Measurements from ENCODE around the gene ZNF239.
"Not testable (repeated sequence)": the region's sequence is repeated elsewhere in the genome, so short reads cannot be mapped to it uniquely, and the experiment has no call there.

ZNF239 gene

GRCh38 chr10:43605850-43606322 lies 31.5 kb upstream of the ZNF239 start:
- Histone ChIP-seq H3K79me2 (ENCODE audit: insufficient read depth, low read depth) (no peaks in the 10 kb centered on the region), H3K27ac (no peak overlapping the region), H2AFZ (ENCODE audit: low read depth) (peak overlapping the region; percentile 83), H4K20me1 (ENCODE audit: insufficient read depth) (no peaks in the 10 kb centered on the region), H3K4me1 (ENCODE audit: low read depth, poor library complexity, severe bottlenecking) (peaks cover 6% of the 10 kb centered on the region), H3K9ac (no peak overlapping the region; the same call in 1 of the 2 replicates), H3K4me2 (peak overlapping the region; percentile 97), H3K4me3 (IDR thresholded peaks at IDR 0.05; ENCODE audit: insufficient read depth, low read depth, low read length) (no peak overlapping the region), H3K27me3 (ENCODE audit: insufficient read depth, low read depth) (no peaks in the 10 kb centered on the region), H3K36me3 (ENCODE audit: insufficient read depth) (no peaks in the 10 kb centered on the region)
- TF ChIP-seq CTCF (conservative IDR thresholded peaks at IDR 0.05; ENCODE audit: low read depth, low read length): no peak

DNA sequence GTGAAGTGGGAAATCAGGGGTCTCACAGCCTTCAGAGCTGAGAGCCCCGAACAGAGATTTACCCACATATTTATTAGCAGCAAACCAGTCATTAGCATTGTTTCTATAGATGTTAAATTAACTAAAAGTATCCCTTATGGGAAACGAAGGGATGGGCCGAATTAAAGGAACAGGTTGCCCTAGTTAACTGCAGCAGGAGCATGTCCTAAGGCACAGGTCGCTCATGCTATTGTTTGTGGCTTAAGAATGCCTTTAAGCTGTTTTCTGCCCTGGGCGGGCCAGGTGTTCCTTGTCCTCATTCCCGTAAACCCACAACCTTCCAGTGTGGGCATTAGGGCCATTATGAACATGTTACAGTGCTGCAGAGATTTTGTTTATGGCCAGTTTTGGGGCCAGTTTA lies 27.2 kb upstream of the ZNF239 start:
- not testable (repeated sequence) for H4K20me1 ChIP-seq (ENCODE audit: insufficient read depth); H3K27ac ChIP-seq

DNA sequence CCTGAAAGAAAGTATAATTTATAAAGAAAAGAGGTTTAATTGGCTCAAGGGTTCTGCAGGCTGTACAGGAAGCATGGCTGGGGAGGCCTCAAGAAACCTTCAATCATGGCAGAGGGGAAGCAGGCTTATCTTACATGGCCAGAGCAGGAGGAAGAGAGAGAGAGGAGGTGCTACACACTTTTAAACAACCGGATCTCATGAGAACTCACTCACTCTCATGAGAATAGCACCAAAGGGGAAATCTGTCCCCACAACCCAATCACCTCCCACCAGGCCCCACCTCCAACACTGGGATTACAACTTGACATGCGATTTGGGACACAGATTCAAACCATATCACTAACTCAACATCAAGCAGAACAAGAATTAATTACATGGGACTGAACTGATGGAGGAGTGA lies 24.9 kb upstream of the ZNF239 start:
- H3K79me2 ChIP-seq (ENCODE audit: insufficient read depth, low read depth): no peaks in the 10 kb centered on the region
- H4K20me1 ChIP-seq (ENCODE audit: insufficient read depth): no peaks in the 10 kb centered on the region
- H3K4me3 ChIP-seq (IDR thresholded peaks at IDR 0.05; ENCODE audit: insufficient read depth, low read depth, low read length): no peak overlapping the region
- no peaks in the 10 kb centered on the region for H3K36me3 ChIP-seq (ENCODE audit: insufficient read depth)
- no peak overlapping the region for H3K9ac ChIP-seq
- H3K4me2 ChIP-seq: no peak overlapping the region
- TF ChIP-seq CTCF (conservative IDR thresholded peaks at IDR 0.05; ENCODE audit: low read depth, low read length): no peak
- no peak overlapping the region for H2AFZ ChIP-seq (ENCODE audit: low read depth)
- peaks cover 9% of the 10 kb centered on the region for H3K4me1 ChIP-seq (ENCODE audit: low read depth, poor library complexity, severe bottlenecking)
- no peak overlapping the region for H3K27ac ChIP-seq
- H3K27me3 ChIP-seq (ENCODE audit: insufficient read depth, low read depth): no peaks in the 10 kb centered on the region

More for the DNA sequence above, 27.2 kb upstream of the ZNF239 start:
- not testable (repeated sequence) for H3K79me2 ChIP-seq (ENCODE audit: insufficient read depth, low read depth); H3K4me2 ChIP-seq; H3K4me1 ChIP-seq (ENCODE audit: low read depth, poor library complexity, severe bottlenecking); H3K36me3 ChIP-seq (ENCODE audit: insufficient read depth); H3K4me3 ChIP-seq (IDR thresholded peaks at IDR 0.05; ENCODE audit: insufficient read depth, low read depth, low read length); H3K9ac ChIP-seq; H2AFZ ChIP-seq (ENCODE audit: low read depth); H3K27me3 ChIP-seq (ENCODE audit: insufficient read depth, low read depth)

- Histone ChIP-seq H3K36me3 (ENCODE audit: insufficient read depth) (no peaks in the 10 kb centered on the region), H3K27ac (no peak overlapping the region), H3K79me2 (ENCODE audit: insufficient read depth, low read depth) (no peaks in the 10 kb centered on the region), H2AFZ (ENCODE audit: low read depth) (no peak overlapping the region), H3K4me1 (ENCODE audit: low read depth, poor library complexity, severe bottlenecking) (peaks cover 9% of the 10 kb centered on the region), H3K9ac (no peak overlapping the region), H3K4me3 (IDR thresholded peaks at IDR 0.05; ENCODE audit: insufficient read depth, low read depth, low read length) (no peak overlapping the region), H3K27me3 (ENCODE audit: insufficient read depth, low read depth) (no peaks in the 10 kb centered on the region), H4K20me1 (ENCODE audit: insufficient read depth) (no peaks in the 10 kb centered on the region), H3K4me2 (no peak overlapping the region)
- TF ChIP-seq CTCF (conservative IDR thresholded peaks at IDR 0.05; ENCODE audit: low read depth, low read length): no peak
Observed at GRCh38 chr10:43598446-43598845, 24.0 kb upstream of the ZNF239 start.

- peaks cover 9% of the 10 kb centered on the region for H3K4me1 ChIP-seq (ENCODE audit: low read depth, poor library complexity, severe bottlenecking)
- H3K27ac ChIP-seq: no peak overlapping the region
Observed at GRCh38 chr10:43596546-43596945, 22.1 kb upstream of the ZNF239 start.

More at GRCh38 chr10:43596546-43596945, 22.1 kb upstream of the ZNF239 start:
- Histone ChIP-seq H2AFZ (ENCODE audit: low read depth) (no peak overlapping the region), H3K36me3 (ENCODE audit: insufficient read depth) (no peaks in the 10 kb centered on the region), H3K27me3 (ENCODE audit: insufficient read depth, low read depth) (no peaks in the 10 kb centered on the region), H3K4me3 (IDR thresholded peaks at IDR 0.05; ENCODE audit: insufficient read depth, low read depth, low read length) (no peak overlapping the region), H3K4me2 (no peak overlapping the region), H3K9ac (no peak overlapping the region), H4K20me1 (ENCODE audit: insufficient read depth) (no peaks in the 10 kb centered on the region), H3K79me2 (ENCODE audit: insufficient read depth, low read depth) (no peaks in the 10 kb centered on the region)
- no peak for TF ChIP-seq CTCF (conservative IDR thresholded peaks at IDR 0.05; ENCODE audit: low read depth, low read length)

All from KMS-11 (cell line).